B cell (primary cell): ENCODE measurements around the gene RGS7BP.

Experiments
- EZH2 ChIP-seq: IDR thresholded peaks from 2 replicates; pipeline ENCODE4 v1.6.1; 2012; ENCODE audit warnings: borderline replicate concordance, low read depth, mild to moderate bottlenecking, moderate library complexity, low read length; ENCODE audit not compliant: insufficient read depth, poor library complexity, severe bottlenecking
- TF ChIP-seq, protein P1 (sequence below): fragments of 200-600 bp; IDR thresholded peaks from one replicate; pipeline ENCODE4 v1.8.0; 2022; ENCODE audit warnings: antibody characterized with exemption, mild to moderate bottlenecking

DNA sequence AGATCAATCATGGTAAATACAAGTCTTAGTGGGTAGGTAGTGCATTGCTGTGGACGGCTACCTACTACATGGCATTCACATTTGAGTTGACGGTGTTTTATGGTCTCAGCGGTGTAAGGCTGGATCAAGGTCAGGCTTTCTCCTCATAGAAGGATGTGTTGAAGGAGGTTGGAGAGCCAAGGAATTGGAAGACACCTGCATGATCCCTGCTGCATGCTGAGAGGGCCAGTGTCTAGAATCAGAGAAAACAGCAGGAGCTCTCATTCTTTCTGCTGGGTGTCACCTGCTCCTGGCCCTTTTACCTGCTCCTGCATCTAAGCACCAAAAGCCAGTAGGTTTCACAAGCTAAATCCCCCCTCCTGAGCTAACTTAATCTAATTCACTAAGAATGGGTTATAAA, 88.2 kb downstream of the RGS7BP start:
- TF ChIP-seq, protein P1, sequence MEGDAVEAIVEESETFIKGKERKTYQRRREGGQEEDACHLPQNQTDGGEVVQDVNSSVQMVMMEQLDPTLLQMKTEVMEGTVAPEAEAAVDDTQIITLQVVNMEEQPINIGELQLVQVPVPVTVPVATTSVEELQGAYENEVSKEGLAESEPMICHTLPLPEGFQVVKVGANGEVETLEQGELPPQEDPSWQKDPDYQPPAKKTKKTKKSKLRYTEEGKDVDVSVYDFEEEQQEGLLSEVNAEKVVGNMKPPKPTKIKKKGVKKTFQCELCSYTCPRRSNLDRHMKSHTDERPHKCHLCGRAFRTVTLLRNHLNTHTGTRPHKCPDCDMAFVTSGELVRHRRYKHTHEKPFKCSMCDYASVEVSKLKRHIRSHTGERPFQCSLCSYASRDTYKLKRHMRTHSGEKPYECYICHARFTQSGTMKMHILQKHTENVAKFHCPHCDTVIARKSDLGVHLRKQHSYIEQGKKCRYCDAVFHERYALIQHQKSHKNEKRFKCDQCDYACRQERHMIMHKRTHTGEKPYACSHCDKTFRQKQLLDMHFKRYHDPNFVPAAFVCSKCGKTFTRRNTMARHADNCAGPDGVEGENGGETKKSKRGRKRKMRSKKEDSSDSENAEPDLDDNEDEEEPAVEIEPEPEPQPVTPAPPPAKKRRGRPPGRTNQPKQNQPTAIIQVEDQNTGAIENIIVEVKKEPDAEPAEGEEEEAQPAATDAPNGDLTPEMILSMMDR = no peak
- no peak for TF ChIP-seq EZH2
